GM18498 (cell line): ENCODE results near the gene CNTD1.

Experiments
- ATAC-seq: cut with Tn5 transposase; IDR thresholded peaks from one replicate; pipeline ENCODE4 v1.9.1; 2021; ENCODE audit warnings: mild to moderate bottlenecking, moderate library complexity; ENCODE audit not compliant: unreplicated experiment

CNTD1 gene

GRCh38 chr17:42779304-42779935, 19.2 kb upstream of the CNTD1 start:
- no peak for ATAC-seq

DNA sequence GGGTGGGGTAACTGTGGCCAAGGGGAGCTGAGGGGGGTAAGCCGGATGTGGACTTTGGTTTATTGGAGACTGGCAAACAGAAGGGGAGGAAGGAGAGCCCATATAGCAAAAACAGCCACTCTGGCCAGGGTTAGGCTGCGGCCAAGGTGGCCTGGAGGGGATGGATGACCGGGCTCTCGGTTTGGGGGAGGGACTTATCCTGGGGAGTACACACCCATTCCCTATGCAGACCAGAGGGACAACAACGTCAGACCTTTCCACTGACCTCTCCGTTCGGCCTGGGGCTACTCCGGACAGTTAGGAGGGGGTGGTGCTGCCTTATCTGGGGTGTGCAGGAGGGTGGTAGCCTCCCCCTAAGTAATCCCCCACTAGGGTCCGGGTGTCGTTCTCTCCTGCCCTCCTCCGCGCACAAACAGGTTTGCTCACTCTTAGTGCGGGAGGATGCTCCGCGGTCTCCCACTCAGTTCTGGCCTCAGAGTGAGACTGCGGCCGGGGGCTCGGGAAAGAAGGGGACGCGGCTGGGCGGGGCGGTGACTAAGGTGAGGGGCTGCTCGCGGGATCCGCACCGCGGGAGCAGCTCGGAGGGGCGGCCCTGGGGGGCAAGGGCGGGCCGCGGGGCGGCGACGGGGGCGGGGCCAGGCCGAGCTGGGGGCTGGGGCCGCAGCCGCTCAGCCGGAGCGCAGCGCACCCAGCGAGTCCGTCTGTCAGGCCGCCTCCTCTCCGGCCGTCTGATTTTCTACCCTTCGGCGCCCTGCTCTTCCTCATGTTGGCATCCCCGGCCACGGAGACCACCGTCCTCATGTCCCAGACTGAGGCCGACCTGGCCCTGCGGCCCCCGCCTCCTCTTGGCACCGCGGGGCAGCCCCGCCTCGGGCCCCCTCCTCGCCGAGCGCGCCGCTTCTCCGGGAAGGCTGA, 18.5 kb upstream of the CNTD1 start, which contains the start of gene WNK4:
TSS of gene WNK4 (plus strand) at position 675 of the 915 bp plus-strand sequence. CDS start at position 764, 89 bp downstream.
- no peak for ATAC-seq

- ATAC-seq = no peak
These were observed 17.6 kb upstream of the CNTD1 start for GRCh38 chr17:42780851-42781638.

DNA sequence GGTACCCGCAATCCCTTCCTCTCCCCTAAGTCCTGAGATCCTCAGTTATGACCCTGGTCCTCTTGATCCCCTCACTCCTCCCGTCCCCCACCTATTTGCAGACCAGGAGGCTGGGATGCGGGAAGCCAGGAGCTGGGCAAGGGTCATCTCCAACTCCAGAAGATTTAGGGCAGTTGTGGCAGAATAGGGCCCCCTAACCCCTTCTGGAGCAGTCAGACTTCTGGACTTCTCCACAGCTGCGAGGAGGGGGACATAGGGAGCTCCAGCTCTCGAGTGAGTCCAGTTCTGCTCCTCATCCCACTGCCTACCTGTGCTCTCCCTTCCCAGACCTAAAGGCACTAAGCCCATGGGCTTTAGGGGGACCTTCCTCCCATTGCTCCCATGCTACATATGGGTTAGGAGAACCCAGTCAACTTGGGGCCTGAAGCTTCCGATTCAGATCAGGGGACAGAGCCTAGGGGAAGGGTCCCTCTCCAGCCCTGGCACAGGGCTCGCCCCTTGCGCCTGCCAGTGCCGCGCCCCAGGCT, 17.0 kb upstream of the CNTD1 start:
- ATAC-seq = no peak

DNA sequence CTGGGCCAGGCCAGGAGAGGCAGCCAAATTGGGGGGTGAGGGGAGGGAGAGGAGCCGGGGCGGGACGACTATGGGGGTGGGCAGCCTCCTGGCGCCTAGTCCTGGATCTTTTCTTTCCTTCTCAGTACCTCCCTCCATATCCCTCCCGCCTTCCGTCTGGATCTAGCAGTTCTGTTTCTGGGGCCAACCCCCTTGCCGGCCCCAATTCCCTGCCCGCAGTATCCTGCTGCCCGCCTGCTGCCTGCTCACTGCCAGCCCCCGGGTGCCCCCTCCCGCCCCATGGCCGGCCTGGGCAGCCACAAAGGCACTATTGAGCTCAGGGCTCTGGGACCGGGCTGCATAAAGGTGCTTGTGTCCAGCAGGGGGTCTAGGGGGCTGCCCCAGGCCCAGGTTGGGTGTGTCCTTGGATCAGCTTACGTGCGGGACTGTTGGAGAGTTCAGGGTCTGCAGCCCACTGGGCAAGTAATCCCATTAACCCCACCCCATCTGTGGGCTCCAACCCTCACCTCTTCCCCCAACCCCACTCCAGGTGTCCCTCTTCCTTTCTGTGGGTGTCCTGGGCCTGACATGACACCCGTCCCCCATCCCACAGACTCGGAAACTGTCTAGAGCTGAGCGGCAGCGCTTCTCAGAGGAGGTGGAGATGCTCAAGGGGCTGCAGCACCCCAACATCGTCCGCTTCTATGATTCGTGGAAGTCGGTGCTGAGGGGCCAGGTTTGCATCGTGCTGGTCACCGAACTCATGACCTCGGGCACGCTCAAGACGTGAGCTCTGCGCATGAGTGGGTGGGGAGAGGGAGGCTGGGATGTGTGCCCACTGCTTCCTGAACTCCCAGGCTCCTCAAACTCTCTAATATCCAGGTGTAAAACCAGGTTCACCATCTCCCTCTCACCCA, 16.2 kb upstream of the CNTD1 start:
- ATAC-seq = no peak

GRCh38 chr17:42783062-42783790, 15.4 kb upstream of the CNTD1 start:
- ATAC-seq = no peak

DNA sequence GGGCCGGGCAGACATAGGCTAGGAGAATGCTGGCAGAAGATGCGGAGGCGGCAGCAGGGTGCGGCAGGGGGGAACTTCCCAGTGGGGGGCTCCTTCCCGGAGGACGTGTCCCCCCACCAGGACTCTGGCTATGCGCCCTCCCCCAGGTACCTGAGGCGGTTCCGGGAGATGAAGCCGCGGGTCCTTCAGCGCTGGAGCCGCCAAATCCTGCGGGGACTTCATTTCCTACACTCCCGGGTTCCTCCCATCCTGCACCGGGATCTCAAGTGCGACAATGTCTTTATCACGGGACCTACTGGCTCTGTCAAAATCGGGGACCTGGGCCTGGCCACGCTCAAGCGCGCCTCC, 14.9 kb upstream of the CNTD1 start:
- no peak for ATAC-seq

DNA sequence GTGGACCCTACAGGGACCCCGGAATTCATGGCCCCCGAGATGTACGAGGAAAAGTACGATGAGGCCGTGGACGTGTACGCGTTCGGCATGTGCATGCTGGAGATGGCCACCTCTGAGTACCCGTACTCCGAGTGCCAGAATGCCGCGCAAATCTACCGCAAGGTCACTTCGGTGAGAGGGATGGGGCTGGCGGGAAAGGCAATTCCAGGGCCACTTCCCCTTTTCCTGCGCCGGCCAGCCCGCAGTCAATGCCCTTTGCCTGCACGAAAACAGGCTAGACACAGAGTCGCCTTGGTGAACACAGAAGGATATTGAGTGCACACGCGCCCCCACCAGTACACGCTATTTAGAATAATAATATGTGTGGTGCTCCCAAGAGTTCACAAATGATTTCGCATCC, 14.3 kb upstream of the CNTD1 start:
- no peak for ATAC-seq

DNA sequence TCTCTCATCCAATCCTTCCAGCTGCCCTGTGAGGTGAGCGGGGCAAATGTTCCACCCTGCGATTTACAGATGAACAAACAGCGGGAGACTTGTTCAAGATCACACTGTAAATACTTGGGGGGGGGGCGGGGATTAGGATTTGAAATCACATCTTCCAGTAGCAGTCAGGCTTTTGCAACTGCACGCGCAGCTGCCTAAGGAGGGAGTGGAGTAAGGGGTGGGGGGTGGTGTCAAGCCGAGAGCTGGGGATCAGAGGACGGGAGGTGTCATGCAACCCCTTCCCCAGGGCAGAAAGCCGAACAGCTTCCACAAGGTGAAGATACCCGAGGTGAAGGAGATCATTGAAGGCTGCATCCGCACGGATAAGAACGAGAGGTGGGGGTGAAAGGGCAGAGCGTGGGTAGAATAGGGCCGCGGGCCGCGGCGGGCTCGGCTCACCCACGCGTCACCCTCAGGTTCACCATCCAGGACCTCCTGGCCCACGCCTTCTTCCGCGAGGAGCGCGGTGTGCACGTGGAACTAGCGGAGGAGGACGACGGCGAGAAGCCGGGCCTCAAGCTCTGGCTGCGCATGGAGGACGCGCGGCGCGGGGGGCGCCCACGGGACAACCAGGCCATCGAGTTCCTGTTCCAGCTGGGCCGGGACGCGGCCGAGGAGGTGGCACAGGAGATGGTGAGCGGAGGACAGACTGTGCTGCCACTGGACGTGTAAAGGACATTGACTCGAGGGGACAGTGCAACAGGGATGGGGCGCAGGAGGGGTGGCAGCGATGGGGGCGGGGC, 13.7 kb upstream of the CNTD1 start:
- ATAC-seq = no peak

GRCh38 chr17:42787266-42787665, 11.4 kb upstream of the CNTD1 start:
- ATAC-seq = no peak

- no peak for ATAC-seq
These were observed 6.7 kb upstream of the CNTD1 start for GRCh38 chr17:42791948-42792347.

DNA sequence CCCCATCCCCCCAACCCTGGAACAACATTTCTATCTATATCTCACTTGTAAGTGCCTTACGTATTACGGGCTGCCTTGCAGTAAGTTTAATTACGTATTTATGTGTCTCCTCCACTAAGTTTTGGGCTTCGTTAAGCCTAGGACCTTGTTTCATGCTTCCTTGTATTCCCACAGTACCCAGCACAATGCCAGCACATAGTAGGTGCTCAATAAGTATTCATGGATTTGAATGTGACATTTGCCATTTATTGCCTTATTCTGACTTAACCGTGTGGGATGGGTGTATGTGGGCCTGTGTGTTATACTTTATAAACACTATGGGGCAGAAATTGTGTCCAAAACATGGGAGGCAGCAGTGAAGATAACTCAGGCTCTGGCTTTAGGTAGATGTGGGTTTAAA, 6.1 kb upstream of the CNTD1 start:
- no peak for ATAC-seq

- ATAC-seq = no peak
These were observed 3.6 kb upstream of the CNTD1 start for GRCh38 chr17:42795061-42795460.

- no peak for ATAC-seq
These were observed 3.2 kb upstream of the CNTD1 start for GRCh38 chr17:42795465-42795864.

DNA sequence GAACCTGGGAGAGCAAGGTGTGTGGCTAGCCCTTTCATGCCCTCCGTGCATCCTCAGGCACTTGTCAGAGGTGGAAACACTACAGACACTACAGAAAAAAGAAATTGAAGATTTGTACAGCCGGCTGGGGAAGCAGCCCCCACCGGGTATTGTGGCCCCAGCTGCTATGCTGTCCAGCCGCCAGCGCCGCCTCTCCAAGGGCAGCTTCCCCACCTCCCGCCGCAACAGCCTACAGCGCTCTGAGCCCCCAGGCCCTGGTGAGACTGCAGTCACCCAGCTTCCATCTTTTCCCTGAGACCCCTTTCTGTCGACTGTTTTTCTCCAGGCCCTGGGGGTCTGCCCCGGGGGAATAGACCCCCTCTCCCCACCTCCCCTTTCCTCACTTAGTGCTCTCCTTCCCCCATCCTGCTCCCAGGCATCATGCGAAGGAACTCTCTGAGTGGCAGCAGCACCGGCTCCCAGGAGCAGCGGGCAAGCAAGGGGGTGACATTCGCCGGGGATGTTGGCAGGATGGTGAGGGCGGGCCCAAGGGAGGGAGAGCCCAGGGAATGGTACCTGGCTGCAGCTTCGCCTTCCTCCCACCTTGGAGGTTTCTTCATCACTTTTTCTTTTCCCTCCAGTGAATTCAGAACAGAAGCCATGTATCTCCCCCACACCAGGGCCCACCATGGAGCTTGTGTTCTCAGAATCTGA, 2.4 kb upstream of the CNTD1 start:
- no peak for ATAC-seq

- no peak for ATAC-seq
These were observed 1.3 kb upstream of the CNTD1 start for GRCh38 chr17:42797067-42798007.

- ATAC-seq = no peak
These were observed 664 bp upstream of the CNTD1 start for GRCh38 chr17:42798011-42798382.
